HG03103 (cell line): ENCODE data around the gene ROGDI.
A peak's percentile ranks its signal among the peaks of the same experiment; 100 is the strongest.

Source experiments
- ATAC-seq: cut with Tn5 transposase; IDR thresholded peaks from one replicate; pipeline ENCODE4 v1.9.1; 2021; ENCODE audit warnings: low read depth; ENCODE audit not compliant: unreplicated experiment

ROGDI gene

GRCh38 chr16:4814542-4815173 lies 12.2 kb upstream of the ROGDI start:
- no peak for ATAC-seq

- no peak for ATAC-seq
Observed at GRCh38 chr16:4814046-4814445, 11.6 kb upstream of the ROGDI start.

GRCh38 chr16:4813251-4814003 lies 11.0 kb upstream of the ROGDI start:
- no peak for ATAC-seq

- no peak for ATAC-seq
Observed at GRCh38 chr16:4811773-4812172, 9.3 kb upstream of the ROGDI start.

- no peak for ATAC-seq
Observed at GRCh38 chr16:4811242-4811641, 8.8 kb upstream of the ROGDI start.

GRCh38 chr16:4806280-4806679 lies 3.8 kb upstream of the ROGDI start:
- ATAC-seq: no peak

GRCh38 chr16:4805231-4805630 lies 2.8 kb upstream of the ROGDI start:
- ATAC-seq: no peak

- ATAC-seq: no peak
Observed at GRCh38 chr16:4803898-4804762, 1.7 kb upstream of the ROGDI start.

- ATAC-seq: no peak
Observed at GRCh38 chr16:4803401-4803844, 990 bp upstream of the ROGDI start.

- ATAC-seq: peak; percentile 84
Observed at GRCh38 chr16:4802659-4803287, 340 bp upstream of the ROGDI start.

- ATAC-seq: no peak
Observed at GRCh38 chr16:4801051-4801961, 1.1 kb downstream of the ROGDI start.

GRCh38 chr16:4800290-4801041 lies 2.0 kb downstream of the ROGDI start:
- ATAC-seq: no peak

GRCh38 chr16:4799171-4799855 lies 3.1 kb downstream of the ROGDI start:
- ATAC-seq: no peak

- no peak for ATAC-seq
Observed at GRCh38 chr16:4798456-4798855, 4.0 kb downstream of the ROGDI start.

GRCh38 chr16:4797805-4798252 lies 4.6 kb downstream of the ROGDI start:
- no peak for ATAC-seq

- no peak for ATAC-seq
Observed at GRCh38 chr16:4796982-4797804, 5.2 kb downstream of the ROGDI start.

GRCh38 chr16:4795828-4796572 lies 6.4 kb downstream of the ROGDI start:
- no peak for ATAC-seq
